Measurements from ENCODE around the gene TPP1. TPM values are rescaled to one million over a fixed set of nuclear protein-coding genes. Genes with fewer than 3 reads are reported as not detected.

Gene TPP1
- total and polyA plus RNA-seq, 4 donors, result 52.8 to 108 (median 86.5) TPM

DNA sequence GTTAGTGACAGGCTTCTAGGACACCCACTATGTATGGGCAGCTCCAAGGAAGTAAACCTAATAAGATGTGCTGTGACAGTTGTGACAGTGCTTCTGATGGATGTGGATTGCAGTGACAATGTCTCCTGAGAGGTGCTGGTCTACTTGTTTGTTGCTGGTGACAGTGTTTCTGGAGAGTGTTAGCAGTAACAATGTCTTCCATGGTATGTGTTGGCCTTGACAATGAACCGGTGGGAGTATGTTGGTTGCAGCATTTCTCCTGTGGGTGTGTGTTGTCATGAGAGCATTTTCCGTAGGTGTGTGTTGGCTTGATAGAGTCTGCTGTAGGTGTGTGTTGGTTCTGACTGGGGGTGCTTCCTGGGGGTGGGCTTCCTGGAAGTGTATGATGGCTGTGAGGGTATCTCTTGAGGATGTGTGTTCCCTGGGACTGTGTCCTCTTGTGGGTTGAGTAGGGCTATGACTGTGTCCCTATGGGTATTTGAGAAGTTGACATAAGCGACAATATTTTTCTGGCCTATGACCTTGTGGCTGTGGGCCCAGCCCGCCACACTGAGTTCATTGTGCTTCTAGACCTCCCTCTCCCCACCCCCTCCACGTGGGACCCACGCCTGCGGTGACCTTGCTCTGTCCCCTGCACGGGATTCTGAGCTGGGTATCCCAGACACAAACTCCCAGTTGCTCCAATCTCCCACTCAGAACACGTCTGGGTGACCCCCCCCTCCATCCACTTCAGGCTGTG is 35.2 kb upstream of the TPP1 start:
- H3K27me3 ChIP-seq (ENCODE audit: control insufficient read depth in 4 of 4, insufficient read depth in 4 of 4, low read length in 3 of 4), result no peaks in the 10 kb centered on the region
- WGBS, result 29% methylated on average over 9 of the region's 9 CpGs
- no peak overlapping the region for H3K9ac ChIP-seq (ENCODE audit: low read depth in 1 of 2, low read length in 2 of 2)
- no peaks in the 10 kb centered on the region for H3K9me3 ChIP-seq (ENCODE audit: control insufficient read depth in 4 of 4, low read length in 3 of 4)
- DNase-seq (ENCODE audit: low spot score), result no peak
- H3K4me1 ChIP-seq (ENCODE audit: control insufficient read depth in 4 of 4, insufficient read depth in 4 of 4, low read length in 3 of 4), result peaks cover 0 to 10% (median 3%) of the 10 kb centered on the region in 4 donors
- no peak overlapping the region for H3K27ac ChIP-seq (ENCODE audit: low read depth in 1 of 2, low read length in 2 of 2)
- no peak for TF ChIP-seq TAF1 (conservative IDR thresholded peaks at IDR 0.05)
- peak; percentile 67 for TF ChIP-seq NR2F2 (IDR thresholded peaks at IDR 0.05)
- H3K4me3 ChIP-seq (ENCODE audit: low read depth in 1 of 3, low read length in 3 of 3), result no peak overlapping the region
- H3K36me3 ChIP-seq (ENCODE audit: control insufficient read depth in 4 of 4, insufficient read depth in 3 of 4, low read depth in 1 of 4, low read length in 3 of 4), result no peaks in the 10 kb centered on the region

DNA sequence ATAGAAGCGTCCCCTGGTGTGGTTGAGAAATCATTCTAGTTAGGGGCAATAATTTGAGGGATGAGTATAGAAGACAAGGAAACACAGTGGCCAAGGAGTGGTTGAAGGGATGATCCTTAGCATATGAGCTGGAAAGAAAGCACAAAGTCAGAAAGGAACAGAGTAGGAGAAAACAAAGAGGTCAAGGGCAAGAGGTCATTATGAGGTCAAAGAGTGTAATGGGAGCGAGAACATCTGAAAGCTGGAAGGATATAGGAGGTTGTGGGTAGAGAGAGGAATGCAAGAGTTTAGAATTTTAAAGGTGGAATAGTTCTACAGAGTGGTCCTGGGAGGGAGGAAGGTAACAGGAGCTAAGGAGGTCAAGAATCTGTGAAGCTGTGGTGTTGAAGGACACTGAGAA is 34.4 kb upstream of the TPP1 start:
- Histone ChIP-seq H3K4me3 (ENCODE audit: low read depth in 1 of 3, low read length in 3 of 3) (no peak overlapping the region), H3K9me3 (ENCODE audit: control insufficient read depth in 4 of 4, low read length in 3 of 4) (no peaks in the 10 kb centered on the region), H3K9ac (ENCODE audit: low read depth in 1 of 2, low read length in 2 of 2) (no peak overlapping the region), H3K27ac (ENCODE audit: low read depth in 1 of 2, low read length in 2 of 2) (no peak overlapping the region), H3K4me1 (ENCODE audit: control insufficient read depth in 4 of 4, insufficient read depth in 4 of 4, low read length in 3 of 4) (peaks cover 0 to 10% (median 3%) of the 10 kb centered on the region in 4 donors), H3K36me3 (ENCODE audit: control insufficient read depth in 4 of 4, insufficient read depth in 3 of 4, low read depth in 1 of 4, low read length in 3 of 4) (no peaks in the 10 kb centered on the region), H3K27me3 (ENCODE audit: control insufficient read depth in 4 of 4, insufficient read depth in 4 of 4, low read length in 3 of 4) (no peaks in the 10 kb centered on the region)
- whole genome bisulfite sequencing, result 89% methylated on average over 2 of the region's 2 CpGs
- no peak for DNase-seq (ENCODE audit: low spot score)
- peak; percentile 33 for TF ChIP-seq NR2F2 (IDR thresholded peaks at IDR 0.05)
- TF ChIP-seq HNF4A (conservative IDR thresholded peaks at IDR 0.05), result no peak
- TF ChIP-seq, protein P1, sequence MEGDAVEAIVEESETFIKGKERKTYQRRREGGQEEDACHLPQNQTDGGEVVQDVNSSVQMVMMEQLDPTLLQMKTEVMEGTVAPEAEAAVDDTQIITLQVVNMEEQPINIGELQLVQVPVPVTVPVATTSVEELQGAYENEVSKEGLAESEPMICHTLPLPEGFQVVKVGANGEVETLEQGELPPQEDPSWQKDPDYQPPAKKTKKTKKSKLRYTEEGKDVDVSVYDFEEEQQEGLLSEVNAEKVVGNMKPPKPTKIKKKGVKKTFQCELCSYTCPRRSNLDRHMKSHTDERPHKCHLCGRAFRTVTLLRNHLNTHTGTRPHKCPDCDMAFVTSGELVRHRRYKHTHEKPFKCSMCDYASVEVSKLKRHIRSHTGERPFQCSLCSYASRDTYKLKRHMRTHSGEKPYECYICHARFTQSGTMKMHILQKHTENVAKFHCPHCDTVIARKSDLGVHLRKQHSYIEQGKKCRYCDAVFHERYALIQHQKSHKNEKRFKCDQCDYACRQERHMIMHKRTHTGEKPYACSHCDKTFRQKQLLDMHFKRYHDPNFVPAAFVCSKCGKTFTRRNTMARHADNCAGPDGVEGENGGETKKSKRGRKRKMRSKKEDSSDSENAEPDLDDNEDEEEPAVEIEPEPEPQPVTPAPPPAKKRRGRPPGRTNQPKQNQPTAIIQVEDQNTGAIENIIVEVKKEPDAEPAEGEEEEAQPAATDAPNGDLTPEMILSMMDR (IDR thresholded peaks at IDR 0.05; ENCODE audit: low read depth, low read length, missing input control), result no peak
- no peak for TF ChIP-seq FOXA1 (IDR thresholded peaks at IDR 0.05)

DNA sequence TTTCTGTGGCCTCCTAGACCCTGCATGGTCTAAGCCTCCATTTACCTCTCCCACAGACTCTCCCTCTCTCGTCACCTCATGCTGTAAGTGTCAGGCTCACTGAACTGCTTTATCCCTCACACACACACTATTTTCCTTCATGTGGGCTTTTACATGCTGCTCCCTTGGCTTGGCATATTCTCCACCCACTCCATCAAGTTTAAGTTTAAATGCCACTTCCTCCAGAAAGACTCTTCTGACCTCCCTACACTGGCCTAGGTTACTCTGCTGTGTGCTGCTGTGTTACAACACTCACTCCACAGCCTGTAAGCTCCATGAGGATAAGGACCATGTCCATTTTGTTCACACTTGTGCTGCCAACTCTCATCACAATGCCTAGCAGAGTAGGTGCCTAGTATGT is 33.9 kb upstream of the TPP1 start:
- H3K4me1 ChIP-seq (ENCODE audit: control insufficient read depth in 4 of 4, insufficient read depth in 4 of 4, low read length in 3 of 4), result peaks cover 0 to 10% (median 3%) of the 10 kb centered on the region in 4 donors
- H3K27me3 ChIP-seq (ENCODE audit: control insufficient read depth in 4 of 4, insufficient read depth in 4 of 4, low read length in 3 of 4), result no peaks in the 10 kb centered on the region
- TF ChIP-seq JUND (IDR thresholded peaks at IDR 0.05) (no peak), FOXA1 (IDR thresholded peaks at IDR 0.05) (no peak), GABPA (IDR thresholded peaks at IDR 0.05 in 1 of 2, conservative IDR thresholded peaks at IDR 0.05 in 1 of 2) (no peak), SP1 (IDR thresholded peaks at IDR 0.05) (no peak)
- TF ChIP-seq, protein P2, sequence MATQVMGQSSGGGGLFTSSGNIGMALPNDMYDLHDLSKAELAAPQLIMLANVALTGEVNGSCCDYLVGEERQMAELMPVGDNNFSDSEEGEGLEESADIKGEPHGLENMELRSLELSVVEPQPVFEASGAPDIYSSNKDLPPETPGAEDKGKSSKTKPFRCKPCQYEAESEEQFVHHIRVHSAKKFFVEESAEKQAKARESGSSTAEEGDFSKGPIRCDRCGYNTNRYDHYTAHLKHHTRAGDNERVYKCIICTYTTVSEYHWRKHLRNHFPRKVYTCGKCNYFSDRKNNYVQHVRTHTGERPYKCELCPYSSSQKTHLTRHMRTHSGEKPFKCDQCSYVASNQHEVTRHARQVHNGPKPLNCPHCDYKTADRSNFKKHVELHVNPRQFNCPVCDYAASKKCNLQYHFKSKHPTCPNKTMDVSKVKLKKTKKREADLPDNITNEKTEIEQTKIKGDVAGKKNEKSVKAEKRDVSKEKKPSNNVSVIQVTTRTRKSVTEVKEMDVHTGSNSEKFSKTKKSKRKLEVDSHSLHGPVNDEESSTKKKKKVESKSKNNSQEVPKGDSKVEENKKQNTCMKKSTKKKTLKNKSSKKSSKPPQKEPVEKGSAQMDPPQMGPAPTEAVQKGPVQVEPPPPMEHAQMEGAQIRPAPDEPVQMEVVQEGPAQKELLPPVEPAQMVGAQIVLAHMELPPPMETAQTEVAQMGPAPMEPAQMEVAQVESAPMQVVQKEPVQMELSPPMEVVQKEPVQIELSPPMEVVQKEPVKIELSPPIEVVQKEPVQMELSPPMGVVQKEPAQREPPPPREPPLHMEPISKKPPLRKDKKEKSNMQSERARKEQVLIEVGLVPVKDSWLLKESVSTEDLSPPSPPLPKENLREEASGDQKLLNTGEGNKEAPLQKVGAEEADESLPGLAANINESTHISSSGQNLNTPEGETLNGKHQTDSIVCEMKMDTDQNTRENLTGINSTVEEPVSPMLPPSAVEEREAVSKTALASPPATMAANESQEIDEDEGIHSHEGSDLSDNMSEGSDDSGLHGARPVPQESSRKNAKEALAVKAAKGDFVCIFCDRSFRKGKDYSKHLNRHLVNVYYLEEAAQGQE (IDR thresholded peaks at IDR 0.05), result no peak
- TF ChIP-seq, protein P3, sequence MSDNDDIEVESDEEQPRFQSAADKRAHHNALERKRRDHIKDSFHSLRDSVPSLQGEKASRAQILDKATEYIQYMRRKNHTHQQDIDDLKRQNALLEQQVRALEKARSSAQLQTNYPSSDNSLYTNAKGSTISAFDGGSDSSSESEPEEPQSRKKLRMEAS (IDR thresholded peaks at IDR 0.05), result no peak
- no peak overlapping the region for H3K4me3 ChIP-seq (ENCODE audit: low read depth in 1 of 3, low read length in 3 of 3)
- no peaks in the 10 kb centered on the region for H3K36me3 ChIP-seq (ENCODE audit: control insufficient read depth in 4 of 4, insufficient read depth in 3 of 4, low read depth in 1 of 4, low read length in 3 of 4)
- DNase-seq (ENCODE audit: low spot score), result no peak
- whole genome bisulfite sequencing, result 89% methylated on average over 1 of the region's 1 CpG
- no peak overlapping the region for H3K27ac ChIP-seq (ENCODE audit: low read depth in 1 of 2, low read length in 2 of 2)
- H3K9me3 ChIP-seq (ENCODE audit: control insufficient read depth in 4 of 4, low read length in 3 of 4), result no peaks in the 10 kb centered on the region
- no peak overlapping the region for H3K9ac ChIP-seq (ENCODE audit: low read depth in 1 of 2, low read length in 2 of 2)

Data from liver (tissue), 9 donors.